HG03159 (cell line): ENCODE measurements around the gene TCF7L1.
"Not testable (repeated sequence)": the region's sequence is repeated elsewhere in the genome, so short reads cannot be mapped to it uniquely, and the experiment has no call there.

ENCODE experiments used
- ATAC-seq: cut with Tn5 transposase; IDR thresholded peaks from one replicate; pipeline ENCODE4 v1.9.1; 2021; ENCODE audit warnings: mild to moderate bottlenecking, moderate library complexity; ENCODE audit not compliant: unreplicated experiment

The TCF7L1 gene

DNA sequence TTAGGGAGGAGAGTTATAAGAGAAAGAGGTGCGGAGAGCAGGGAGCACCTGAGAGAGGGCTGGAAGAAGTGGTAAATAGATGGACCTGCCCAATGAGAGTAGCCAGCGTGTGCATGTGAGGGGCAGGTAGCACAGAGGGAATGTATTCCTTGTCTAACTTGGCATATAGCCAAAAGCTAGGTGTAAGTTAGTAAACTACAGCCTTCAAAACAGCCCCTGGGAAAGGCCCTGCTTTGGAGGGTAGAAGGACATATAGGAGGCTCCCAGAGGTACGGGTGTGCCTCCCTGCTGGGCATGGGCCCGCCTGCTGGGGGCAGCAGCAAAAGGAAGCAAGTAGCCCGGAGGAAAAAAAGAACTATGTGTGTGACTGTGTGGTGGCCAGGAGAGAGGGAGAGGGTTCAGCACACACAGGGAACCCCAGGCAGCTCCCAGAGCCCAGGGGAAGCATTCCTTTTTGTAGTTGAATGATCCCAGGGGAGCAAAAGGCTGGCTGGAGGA, 48.0 kb downstream of the TCF7L1 start:
- no peak for ATAC-seq

- ATAC-seq = no peak
These were observed 48.8 kb downstream of the TCF7L1 start for GRCh38 chr2:85181844-85182456.

GRCh38 chr2:85183076-85183475, 49.9 kb downstream of the TCF7L1 start:
- ATAC-seq = no peak

DNA sequence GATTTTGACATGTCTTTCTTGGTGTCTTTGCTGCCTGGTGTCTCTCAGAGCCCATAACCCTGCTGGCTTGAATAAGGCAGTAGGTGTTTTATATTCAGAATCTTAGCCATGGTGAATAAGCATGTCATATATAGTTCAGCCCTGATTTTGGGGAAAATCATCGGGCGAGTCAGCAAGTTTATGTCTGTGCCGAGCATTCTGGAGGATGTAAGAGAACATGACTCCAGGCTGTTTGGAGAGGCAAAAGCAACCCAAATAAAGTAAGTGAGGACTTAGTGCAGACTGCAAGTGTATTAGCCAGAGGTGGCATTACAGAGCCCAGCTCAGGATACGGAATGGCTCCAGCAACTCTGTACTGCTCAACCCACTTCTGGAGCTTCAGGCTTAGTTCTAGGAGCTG, 50.3 kb downstream of the TCF7L1 start:
- no peak for ATAC-seq

GRCh38 chr2:85184231-85184630, 51.0 kb downstream of the TCF7L1 start:
- no peak for ATAC-seq

GRCh38 chr2:85184990-85185389, 51.8 kb downstream of the TCF7L1 start:
- no peak for ATAC-seq

DNA sequence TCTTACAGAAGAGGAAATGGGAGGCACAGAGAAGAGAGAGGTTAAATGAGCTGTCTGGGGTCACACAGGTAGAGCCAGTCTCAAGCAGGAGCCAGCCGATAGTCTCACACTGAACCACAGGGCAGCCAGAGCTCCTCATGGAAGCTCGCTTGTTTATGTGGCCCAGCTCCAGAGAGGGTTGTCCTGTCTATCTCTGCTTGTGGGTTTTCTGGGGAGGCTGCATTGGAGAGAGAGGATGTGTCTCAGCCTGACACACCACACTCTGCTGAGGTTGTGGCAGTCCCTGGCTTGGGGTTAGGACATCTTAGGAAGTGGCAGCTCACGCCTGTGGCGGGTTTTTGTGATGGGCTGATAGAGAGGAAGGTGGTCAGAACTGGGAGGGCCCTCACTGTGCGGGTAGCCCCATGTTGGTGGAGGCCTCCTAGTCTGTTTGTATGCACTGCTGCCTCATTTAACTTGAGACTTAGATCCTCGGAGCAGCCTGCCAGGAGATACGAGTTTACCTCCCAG, 52.3 kb downstream of the TCF7L1 start:
- no peak for ATAC-seq

GRCh38 chr2:85187069-85187468, 53.9 kb downstream of the TCF7L1 start:
- no peak for ATAC-seq

DNA sequence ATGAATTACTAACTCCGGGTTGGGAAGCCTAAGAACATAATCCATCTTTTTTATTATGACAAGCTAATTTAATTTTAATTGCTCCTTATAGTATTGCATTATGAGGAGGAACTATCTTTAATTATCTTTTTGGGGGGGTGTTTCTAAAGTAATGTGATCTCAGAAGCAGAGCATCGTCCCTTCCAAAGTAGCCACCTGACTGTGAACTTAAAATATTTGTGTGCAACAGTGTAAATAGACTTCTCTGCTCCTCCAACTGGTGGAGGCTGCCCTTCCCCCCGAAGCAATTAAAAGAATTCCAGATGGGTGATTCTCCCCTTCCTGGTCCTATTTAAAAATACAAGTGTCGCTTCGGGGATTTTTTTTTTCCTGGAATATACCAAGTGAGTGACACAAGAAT, 55.7 kb downstream of the TCF7L1 start:
- no peak for ATAC-seq

- no peak for ATAC-seq
These were observed 56.5 kb downstream of the TCF7L1 start for GRCh38 chr2:85189606-85190270.

DNA sequence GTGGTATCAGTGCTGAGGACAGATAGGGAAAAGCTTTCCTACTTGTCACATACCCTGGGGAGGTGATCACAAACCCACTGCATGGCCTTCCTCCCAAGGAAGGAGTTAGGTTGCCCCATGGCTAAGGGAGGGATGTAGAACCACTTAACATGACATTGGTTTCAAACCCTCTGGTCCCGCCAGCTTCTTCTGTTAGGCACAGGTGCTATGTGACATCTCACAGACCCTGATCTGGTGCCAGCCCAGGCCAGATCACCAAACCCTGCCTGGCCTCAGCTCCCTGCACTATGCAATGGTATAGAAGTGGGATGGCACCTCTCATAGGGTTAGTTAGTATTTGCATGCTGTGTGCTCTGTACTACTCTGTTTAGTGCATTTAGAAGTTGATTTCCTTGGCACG, 58.0 kb downstream of the TCF7L1 start:
- ATAC-seq = no peak

- ATAC-seq = no peak
These were observed 61.7 kb downstream of the TCF7L1 start for GRCh38 chr2:85194780-85195480.

- ATAC-seq = no peak
These were observed 62.8 kb downstream of the TCF7L1 start for GRCh38 chr2:85195956-85196355.

- no peak for ATAC-seq
These were observed 66.5 kb downstream of the TCF7L1 start for GRCh38 chr2:85199698-85200097.

GRCh38 chr2:85209887-85210286, 76.7 kb downstream of the TCF7L1 start:
- ATAC-seq = no peak

GRCh38 chr2:85210511-85210910, 77.3 kb downstream of the TCF7L1 start:
- no peak for ATAC-seq

- not testable (repeated sequence) for ATAC-seq
These were observed 78.4 kb downstream of the TCF7L1 start for GRCh38 chr2:85211606-85212005.

- no peak for ATAC-seq
These were observed 79.6 kb downstream of the TCF7L1 start for GRCh38 chr2:85212841-85213240.

DNA sequence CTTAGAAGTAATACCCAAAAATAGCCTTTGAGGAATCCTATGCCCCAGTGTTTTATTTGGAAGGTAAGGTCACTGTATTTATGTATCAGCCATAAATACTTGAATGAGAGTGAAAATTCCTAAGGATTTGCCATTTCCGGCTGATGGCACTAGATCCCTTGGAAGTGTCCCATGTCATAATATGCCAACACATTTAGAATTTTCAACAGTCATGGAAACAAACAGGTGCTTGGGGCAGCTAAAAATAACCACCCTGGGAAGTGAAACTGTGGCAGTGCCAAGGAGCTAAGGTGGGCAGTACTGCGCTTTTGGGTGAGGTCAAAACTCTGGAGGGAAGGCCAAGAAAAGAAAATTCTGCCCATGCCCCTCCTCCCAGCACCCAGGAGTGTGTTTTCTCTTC, 80.2 kb downstream of the TCF7L1 start:
- no peak for ATAC-seq

DNA sequence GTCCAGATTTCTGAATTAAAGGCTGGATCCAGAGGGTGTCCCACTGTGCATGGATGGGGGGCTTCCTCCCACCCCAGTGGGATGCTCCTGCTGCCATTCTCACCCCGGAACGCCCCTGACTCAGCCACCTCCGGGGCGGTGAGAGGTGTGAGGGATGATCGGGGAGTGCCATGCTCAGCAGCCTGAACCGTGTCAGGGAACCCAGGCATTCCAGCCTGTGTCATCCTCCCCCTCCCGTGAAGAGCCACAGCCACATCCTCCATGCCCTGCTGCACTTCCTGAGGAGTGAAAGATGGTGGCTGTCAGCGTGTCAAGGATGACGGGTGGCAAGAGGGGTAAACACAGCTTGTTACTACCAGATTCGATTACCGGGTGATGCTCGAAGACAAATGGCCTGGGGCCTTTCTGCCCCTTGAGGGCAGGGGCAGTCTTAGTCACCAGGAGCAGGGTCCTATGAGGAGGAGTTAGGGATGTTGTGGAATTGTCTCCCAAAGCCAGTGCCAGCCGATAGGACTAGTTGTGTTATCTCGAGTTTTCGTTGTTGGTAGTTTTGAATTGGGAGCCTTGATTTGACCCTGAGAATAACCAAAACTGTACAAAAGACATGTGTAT, 80.8 kb downstream of the TCF7L1 start:
- ATAC-seq = no peak

GRCh38 chr2:85215081-85215447, 81.9 kb downstream of the TCF7L1 start:
- ATAC-seq = no peak
